HEK293T (cell line): ENCODE measurements around the gene EZR.

Experiments used
- CTCF ChIA-PET: fragments of 350-600 bp; formaldehyde crosslinking; extraction: SDS; loops from one replicate; lab custom pipeline; 2021; ENCODE audit warnings: antibody characterized with exemption, inconsistent platforms; lab: Yijun Ruan, JAX
- POLR2A ChIA-PET: fragments of 350-600 bp; formaldehyde crosslinking; extraction: SDS; loops from one replicate; lab custom pipeline; 2020; ENCODE audit warnings: antibody characterized with exemption, inconsistent platforms; lab: Yijun Ruan, JAX
- DNase-seq: peaks from one replicate; pipeline ENCODE4 v3.0.0; 2012; ENCODE audit warnings: mixed read lengths; ENCODE audit errors: extremely low spot score
- ARNT ChIP-seq: fragments of 450-650 bp; IDR thresholded peaks from 2 replicates; pipeline ENCODE4 v1.6.1; 2017; ENCODE audit warnings: mild to moderate bottlenecking
- BHLHE40 ChIP-seq: fragments of 450-650 bp; IDR thresholded peaks from 2 replicates; pipeline ENCODE4 v1.6.1; 2016; ENCODE audit warnings: mild to moderate bottlenecking, moderate library complexity, borderline replicate concordance
- CTBP1 ChIP-seq: fragments of 450-650 bp; IDR thresholded peaks from 2 replicates; pipeline ENCODE4 v1.6.1; 2016; ENCODE audit warnings: borderline replicate concordance
- ELF4 ChIP-seq: fragments of 450-650 bp; IDR thresholded peaks from 2 replicates; pipeline ENCODE4 v1.6.1; 2017; ENCODE audit warnings: antibody characterized with exemption
- FOXA1 ChIP-seq: fragments of 450-650 bp; IDR thresholded peaks from 2 replicates; pipeline ENCODE4 v1.6.1; 2016; ENCODE audit warnings: mild to moderate bottlenecking
- FOXK2 ChIP-seq: fragments of 450-650 bp; IDR thresholded peaks from 2 replicates; pipeline ENCODE4 v1.6.1; 2016; ENCODE audit warnings: mild to moderate bottlenecking
- FOXM1 ChIP-seq: fragments of 450-650 bp; IDR thresholded peaks from 2 replicates; pipeline ENCODE4 v1.6.1; 2017; ENCODE audit warnings: mild to moderate bottlenecking, borderline replicate concordance
- HDGF ChIP-seq: fragments of 450-650 bp; IDR thresholded peaks from 2 replicates; pipeline ENCODE4 v1.6.1; 2017; ENCODE audit warnings: antibody characterized with exemption, borderline replicate concordance
- L3MBTL2 ChIP-seq: fragments of 450-650 bp; conservative IDR thresholded peaks from 2 replicates; pipeline ENCODE4 v1.6.1; 2016; ENCODE audit warnings: mild to moderate bottlenecking
- LEF1 ChIP-seq: fragments of 450-650 bp; IDR thresholded peaks from 2 replicates; pipeline ENCODE4 v1.6.1; 2017; ENCODE audit warnings: mild to moderate bottlenecking, borderline replicate concordance
- NFRKB ChIP-seq: fragments of 450-650 bp; IDR thresholded peaks from 2 replicates; pipeline ENCODE4 v1.6.1; 2016; ENCODE audit warnings: mild to moderate bottlenecking, moderate library complexity
- PKNOX1 ChIP-seq: fragments of 450-650 bp; IDR thresholded peaks from 2 replicates; pipeline ENCODE4 v1.6.1; 2016
- SP1 ChIP-seq: fragments of 450-650 bp; IDR thresholded peaks from 2 replicates; pipeline ENCODE4 v1.6.1; 2017
- SUZ12 ChIP-seq: fragments of 450-650 bp; IDR thresholded peaks from 2 replicates; pipeline ENCODE4 v1.6.1; 2016; ENCODE audit warnings: mild to moderate bottlenecking
- TARDBP ChIP-seq: fragments of 450-650 bp; IDR thresholded peaks from 2 replicates; pipeline ENCODE4 v1.6.1; 2016
- ZNF384 ChIP-seq: fragments of 450-650 bp; IDR thresholded peaks from 2 replicates; pipeline ENCODE4 v1.6.1; 2016

Gene EZR

GRCh38 chr6:158783851-158784250 lies 35.3 kb downstream of the EZR start:
- TF ChIP-seq TARDBP (no peak), FOXK2 (no peak), NFRKB (no peak), CTBP1 (no peak), L3MBTL2 (no peak), SUZ12 (no peak), ZNF384 (no peak), SP1 (no peak)
- no peak for DNase-seq
- ChIA-PET CTCF (no interaction called here), POLR2A (no interaction called here)

DNA sequence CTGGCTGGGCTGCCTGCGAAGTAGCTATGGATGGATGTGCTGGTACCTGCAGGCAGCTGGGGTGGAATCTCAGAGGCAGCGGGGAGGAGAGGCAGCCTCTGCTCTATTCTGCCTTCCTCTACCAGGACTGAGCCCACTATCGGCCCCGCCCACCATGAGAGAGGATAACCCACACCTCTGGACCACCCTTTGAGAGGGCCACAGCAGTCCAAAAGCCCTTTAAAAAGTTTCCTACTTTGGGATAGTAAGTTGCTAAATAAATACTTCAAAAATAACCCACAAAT lies 36.1 kb downstream of the EZR start:
- ChIA-PET POLR2A (no interaction called here), CTCF (no interaction called here)
- DNase-seq = no peak
- TF ChIP-seq HDGF = no peak
- no peak for TF ChIP-seq BHLHE40
- TF ChIP-seq NFRKB = no peak
- no peak for TF ChIP-seq FOXK2

DNA sequence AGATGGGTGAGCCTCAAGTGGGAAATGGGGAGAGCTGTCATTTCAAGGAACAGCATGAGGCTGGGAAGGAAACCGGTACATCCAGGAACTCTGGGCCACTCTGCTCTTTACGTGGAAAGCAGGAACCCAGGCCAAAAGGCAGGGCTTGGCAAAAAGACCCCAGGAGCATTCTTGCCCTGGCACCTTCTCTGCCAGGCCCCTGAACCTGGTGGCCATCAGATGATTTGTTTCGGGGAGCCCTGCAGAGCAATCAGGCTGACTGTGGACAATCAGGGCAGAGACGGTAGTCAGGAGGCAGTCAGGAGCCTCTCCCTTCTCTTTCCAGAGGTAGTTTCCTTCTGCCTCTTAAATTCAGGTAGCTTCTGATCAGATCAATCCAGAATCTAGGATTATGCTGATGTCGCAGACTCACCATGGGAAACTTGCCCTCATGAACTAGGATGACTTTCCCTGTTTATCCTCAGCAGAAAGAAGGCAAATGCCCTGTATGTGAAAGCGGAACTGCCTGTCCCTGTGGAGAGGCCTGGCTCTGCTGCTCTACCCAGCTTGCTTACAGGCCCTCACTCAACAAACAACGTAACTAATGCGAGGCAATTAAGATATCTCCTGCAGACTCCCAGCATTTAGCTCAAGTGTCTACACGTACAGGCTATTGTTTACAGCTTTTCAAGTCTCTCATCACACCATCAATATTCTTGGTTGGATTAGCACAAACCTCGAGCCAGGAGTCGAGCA lies 36.6 kb downstream of the EZR start:
- DNase-seq = no peak
- ChIA-PET POLR2A (no interaction called here), CTCF (no interaction called here)
- TF ChIP-seq NFRKB = no peak
- TF ChIP-seq SUZ12 = no peak
- no peak for TF ChIP-seq HDGF
- no peak for TF ChIP-seq FOXA1
- no peak for TF ChIP-seq BHLHE40
- no peak for TF ChIP-seq PKNOX1
- no peak for TF ChIP-seq LEF1
- TF ChIP-seq TARDBP = no peak
- TF ChIP-seq FOXK2 = no peak
- TF ChIP-seq ZNF384 = no peak
- no peak for TF ChIP-seq SP1
- TF ChIP-seq FOXM1 = no peak
- TF ChIP-seq ELF4 = no peak
- TF ChIP-seq L3MBTL2 = no peak
- TF ChIP-seq CTBP1 = no peak
- no peak for TF ChIP-seq ARNT

GRCh38 chr6:158781692-158782373 lies 37.3 kb downstream of the EZR start:
- ChIA-PET CTCF (no interaction called here), POLR2A (no interaction called here)
- TF ChIP-seq L3MBTL2 (no peak), FOXK2 (no peak), FOXM1 (no peak), SUZ12 (no peak), FOXA1 (no peak), LEF1 (no peak), PKNOX1 (no peak), TARDBP (no peak), ELF4 (no peak)
- DNase-seq = no peak

GRCh38 chr6:158780988-158781691 lies 38.0 kb downstream of the EZR start:
- no peak for TF ChIP-seq L3MBTL2
- no peak for TF ChIP-seq ARNT
- TF ChIP-seq LEF1 = no peak
- no peak for TF ChIP-seq SP1
- no peak for TF ChIP-seq PKNOX1
- no peak for TF ChIP-seq HDGF
- TF ChIP-seq BHLHE40 = no peak
- no peak for TF ChIP-seq NFRKB
- TF ChIP-seq CTBP1 = no peak
- TF ChIP-seq TARDBP = no peak
- TF ChIP-seq FOXA1 = no peak
- no peak for TF ChIP-seq ELF4
- no peak for TF ChIP-seq FOXK2
- TF ChIP-seq SUZ12 = no peak
- TF ChIP-seq FOXM1 = no peak
- TF ChIP-seq ZNF384 = no peak
- ChIA-PET CTCF (interaction anchor here (0.7 kb wide), 1 partner anchor 63 kb away, joined by 4 read pairs; no protein-coding TSS in a partner anchor), POLR2A (no interaction called here)
- no peak for DNase-seq

DNA sequence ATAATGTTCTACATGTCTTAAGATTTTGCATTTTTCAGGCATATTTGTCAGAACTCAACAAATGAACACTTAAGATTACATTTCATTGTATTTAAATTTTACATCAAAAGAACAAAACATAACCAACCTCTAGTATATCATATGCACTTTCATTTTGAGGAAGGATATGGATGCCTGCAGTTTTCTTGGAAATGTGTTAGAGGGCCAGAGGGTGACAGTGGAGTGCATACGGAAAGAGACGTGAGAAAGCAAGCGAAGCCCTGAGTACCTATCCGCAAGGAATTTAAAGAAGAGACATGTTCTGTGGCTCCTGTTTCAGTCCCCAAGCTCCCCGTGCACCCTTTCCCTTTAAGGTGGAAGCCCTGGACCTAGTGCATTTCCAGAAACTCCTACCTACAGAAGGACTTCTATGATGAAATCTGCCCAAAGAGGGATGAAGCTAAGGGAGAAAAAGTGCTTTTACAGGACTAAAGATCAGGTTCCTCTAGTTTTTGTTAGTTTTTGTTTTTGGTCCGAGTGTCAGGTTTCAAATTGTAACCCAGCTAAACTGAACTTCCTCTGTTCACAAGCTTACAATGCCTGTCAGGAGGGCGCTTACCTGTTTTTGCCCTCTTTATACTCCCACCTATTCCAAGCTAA lies 38.8 kb downstream of the EZR start:
- POLR2A ChIA-PET = no interaction called here
- CTCF ChIA-PET = interaction anchor here (0.7 kb wide), 2 partner anchors 62 to 76 kb away, joined by 3 to 4 read pairs; no protein-coding TSS in a partner anchor
- DNase-seq = no peak
- TF ChIP-seq ZNF384 = no peak
- TF ChIP-seq SP1 = no peak
- TF ChIP-seq ELF4 = no peak
- TF ChIP-seq FOXM1 = no peak
- no peak for TF ChIP-seq HDGF
- no peak for TF ChIP-seq FOXK2
- TF ChIP-seq ARNT = no peak
- no peak for TF ChIP-seq FOXA1
